ENCODE results near the gene DIP2B. TPM values are rescaled to one million over a fixed set of nuclear protein-coding genes. Genes with fewer than 3 reads are reported as not detected.

DIP2B gene
- total RNA-seq, 1 experiment from 2014 or later: 29.4 TPM

GRCh38 chr12:50467439-50467838 lies 37.3 kb upstream of the DIP2B start:
- H3K4me1 ChIP-seq (replicated peaks; ENCODE audit: insufficient read depth): no peaks in the 10 kb centered on the region
- ChIA-PET POLR2A (ENCODE audit: unreplicated experiment) (interaction anchor here (0.6 kb wide), 2 partner anchors 92 to 179 kb away, joined by 4 to 5 read pairs; no protein-coding TSS in a partner anchor), CTCF (no interaction called here)
- no peaks in the 10 kb centered on the region for H3K79me2 ChIP-seq (ENCODE audit: low read depth)
- H3K4me3 ChIP-seq: no peak overlapping the region
- no peaks in the 10 kb centered on the region for H3K27me3 ChIP-seq (ENCODE audit: insufficient read depth, low read depth)
- no peaks in the 10 kb centered on the region for H4K20me1 ChIP-seq (ENCODE audit: insufficient read depth)
- no peak overlapping the region for H3K27ac ChIP-seq
- DNase-seq: no peak
- intact Hi-C loops (cut with micrococcal nuclease; ENCODE audit: unreplicated experiment): no loop called here
- no peak overlapping the region for H2AFZ ChIP-seq
- peaks cover 40% of the 10 kb centered on the region for H3K36me3 ChIP-seq (ENCODE audit: low read depth)
- H3K9me2 ChIP-seq (ENCODE audit: insufficient read depth): no peaks in the 10 kb centered on the region
- no peak overlapping the region for H3K4me2 ChIP-seq
- no TSS peak for BruUV-seq (replicated peaks)
- H3F3A ChIP-seq (ENCODE audit: insufficient read depth, low read depth): peaks cover 21% of the 10 kb centered on the region
- TF ChIP-seq EZH2 (IDR thresholded peaks at IDR 0.05; ENCODE audit: low read depth): no peak
- no peak for TF ChIP-seq CTCF (conservative IDR thresholded peaks at IDR 0.05)
- no peaks in the 10 kb centered on the region for H3K9me3 ChIP-seq (ENCODE audit: insufficient read depth, low read depth)

DNA sequence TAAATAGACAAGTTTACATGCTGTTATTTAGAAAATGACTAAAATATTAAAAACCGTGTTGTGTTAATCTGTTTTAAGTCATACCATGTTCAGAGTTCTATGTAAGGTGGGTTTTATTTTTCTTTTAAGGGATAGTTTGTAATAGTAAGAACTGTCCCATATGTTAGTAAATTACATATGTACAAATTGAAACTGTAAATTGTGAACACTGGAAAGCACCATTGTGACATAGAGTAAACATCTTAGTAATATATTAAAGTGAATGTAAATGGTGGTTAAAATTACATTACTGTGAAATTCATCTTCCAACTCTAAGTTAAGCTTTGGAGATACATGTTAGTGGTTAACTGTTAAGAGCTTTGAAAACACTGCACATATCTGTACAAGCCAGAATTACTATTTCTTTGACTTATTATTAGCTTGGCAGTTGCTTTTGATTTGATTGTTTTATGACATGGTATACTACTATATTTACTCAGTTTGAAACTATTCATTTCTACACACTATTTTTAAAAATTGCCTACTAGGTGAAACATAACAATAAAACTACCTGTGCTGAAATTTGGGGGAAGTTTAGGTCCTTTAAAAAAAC lies 27.4 kb upstream of the DIP2B start:
- DNase-seq: no peak
- ChIA-PET POLR2A (ENCODE audit: unreplicated experiment) (interaction anchor here (0.6 to 1.0 kb wide), 2 partner anchors 236 to 341 kb away, joined by 3 to 6 read pairs; no protein-coding TSS in a partner anchor), CTCF (no interaction called here)
- H3K9me3 ChIP-seq (ENCODE audit: insufficient read depth, low read depth): no peaks in the 10 kb centered on the region
- no peak overlapping the region for H2AFZ ChIP-seq
- TF ChIP-seq CTCF (conservative IDR thresholded peaks at IDR 0.05): no peak
- TF ChIP-seq EZH2 (IDR thresholded peaks at IDR 0.05; ENCODE audit: low read depth): no peak
- no peak overlapping the region for H3K27ac ChIP-seq
- no peaks in the 10 kb centered on the region for H3K9me2 ChIP-seq (ENCODE audit: insufficient read depth)
- BruUV-seq (replicated peaks): no TSS peak
- no peaks in the 10 kb centered on the region for H3K27me3 ChIP-seq (ENCODE audit: insufficient read depth, low read depth)
- peaks cover 30% of the 10 kb centered on the region for H3F3A ChIP-seq (ENCODE audit: insufficient read depth, low read depth)
- H4K20me1 ChIP-seq (ENCODE audit: insufficient read depth): no peaks in the 10 kb centered on the region
- H3K4me2 ChIP-seq: no peak overlapping the region
- intact Hi-C loops (cut with micrococcal nuclease; ENCODE audit: unreplicated experiment): no loop called here
- peaks cover 16% of the 10 kb centered on the region; the same call in 1 of the 2 replicates for H3K36me3 ChIP-seq (ENCODE audit: low read depth)
- H3K79me2 ChIP-seq (ENCODE audit: low read depth): no peaks in the 10 kb centered on the region
- H3K4me3 ChIP-seq: no peak overlapping the region
- no peaks in the 10 kb centered on the region for H3K4me1 ChIP-seq (replicated peaks; ENCODE audit: insufficient read depth)

- H2AFZ ChIP-seq: no peak overlapping the region
- no peaks in the 10 kb centered on the region; the same call in 1 of the 2 replicates for H3K36me3 ChIP-seq (ENCODE audit: low read depth)
- TF ChIP-seq CTCF (conservative IDR thresholded peaks at IDR 0.05) (no peak), EZH2 (IDR thresholded peaks at IDR 0.05; ENCODE audit: low read depth) (no peak)
- H3K4me2 ChIP-seq: no peak overlapping the region
- H4K20me1 ChIP-seq (ENCODE audit: insufficient read depth): no peaks in the 10 kb centered on the region
- H3K9me2 ChIP-seq (ENCODE audit: insufficient read depth): no peaks in the 10 kb centered on the region
- ChIA-PET CTCF (no interaction called here), POLR2A (ENCODE audit: unreplicated experiment) (interaction anchor here (0.6 kb wide), 1 partner anchor 124 kb away, joined by 3 read pairs; no protein-coding TSS in a partner anchor)
- no peaks in the 10 kb centered on the region for H3K27me3 ChIP-seq (ENCODE audit: insufficient read depth, low read depth)
- no peak for DNase-seq
- peaks cover 28% of the 10 kb centered on the region for H3F3A ChIP-seq (ENCODE audit: insufficient read depth, low read depth)
- no peak overlapping the region for H3K27ac ChIP-seq
- intact Hi-C loops (cut with micrococcal nuclease; ENCODE audit: unreplicated experiment): no loop called here
- no peak overlapping the region for H3K4me3 ChIP-seq
- BruUV-seq (replicated peaks): no TSS peak
- no peaks in the 10 kb centered on the region for H3K4me1 ChIP-seq (replicated peaks; ENCODE audit: insufficient read depth)
- no peaks in the 10 kb centered on the region for H3K9me3 ChIP-seq (ENCODE audit: insufficient read depth, low read depth)
- no peaks in the 10 kb centered on the region for H3K79me2 ChIP-seq (ENCODE audit: low read depth)
Observed at GRCh38 chr12:50482571-50482970, 22.2 kb upstream of the DIP2B start.

All from PC-9 (cell line).